Activated effector memory CD4-positive, alpha-beta T cell treated with Interleukin-2 at 50 U/mL for 16 hours (primary cell): ENCODE results near the gene PGLYRP3.
"Not testable (repeated sequence)": the region's sequence is repeated elsewhere in the genome, so short reads cannot be mapped to it uniquely, and the experiment has no call there.

Experiments used
- DNase-seq: peaks from one replicate; pipeline ENCODE4 v3.0.0-alpha.2; 2020

Gene PGLYRP3

GRCh38 chr1:153348511-153349362 is 36.0 kb upstream of the PGLYRP3 start, which contains the start of gene PGLYRP4:
TSS of gene PGLYRP4 (minus strand) at chr1:153348841. CDS start at chr1:153347932, 909 bp downstream.
- DNase-seq: no peak

- DNase-seq: no peak
Measured at GRCh38 chr1:153347856-153348255, 35.1 kb upstream of the PGLYRP3 start.

GRCh38 chr1:153347049-153347448 is 34.3 kb upstream of the PGLYRP3 start:
- DNase-seq: not testable (repeated sequence)

- DNase-seq: no peak
Measured at GRCh38 chr1:153346077-153346723, 33.4 kb upstream of the PGLYRP3 start.

GRCh38 chr1:153345187-153346076 is 32.7 kb upstream of the PGLYRP3 start:
- DNase-seq: no peak

- no peak for DNase-seq
Measured at GRCh38 chr1:153344718-153345025, 31.9 kb upstream of the PGLYRP3 start.

GRCh38 chr1:153343811-153344717 is 31.3 kb upstream of the PGLYRP3 start:
- no peak for DNase-seq

- DNase-seq: no peak
Measured at GRCh38 chr1:153343040-153343681, 30.4 kb upstream of the PGLYRP3 start.

GRCh38 chr1:153342178-153342577 is 29.4 kb upstream of the PGLYRP3 start:
- no peak for DNase-seq

GRCh38 chr1:153341431-153341934 is 28.7 kb upstream of the PGLYRP3 start:
- no peak for DNase-seq

GRCh38 chr1:153340356-153340755 is 27.6 kb upstream of the PGLYRP3 start:
- no peak for DNase-seq

- no peak for DNase-seq
Measured at GRCh38 chr1:153339802-153340201, 27.1 kb upstream of the PGLYRP3 start.

GRCh38 chr1:153337980-153338853 is 25.5 kb upstream of the PGLYRP3 start:
- no peak for DNase-seq

GRCh38 chr1:153336650-153337049 is 23.9 kb upstream of the PGLYRP3 start:
- no peak for DNase-seq

GRCh38 chr1:153333902-153334301 is 21.1 kb upstream of the PGLYRP3 start:
- DNase-seq: no peak

GRCh38 chr1:153324912-153325311 is 12.2 kb upstream of the PGLYRP3 start:
- DNase-seq: no peak

- DNase-seq: no peak
Measured at GRCh38 chr1:153322568-153322967, 9.8 kb upstream of the PGLYRP3 start.

- DNase-seq: not testable (repeated sequence)
Measured at GRCh38 chr1:153318145-153318544, 5.4 kb upstream of the PGLYRP3 start.

- DNase-seq: not testable (repeated sequence)
Measured at GRCh38 chr1:153316013-153316412, 3.3 kb upstream of the PGLYRP3 start.

GRCh38 chr1:153314388-153314787 is 1.6 kb upstream of the PGLYRP3 start:
- DNase-seq: not testable (repeated sequence)
